GM12878 (cell line): ENCODE data around the gene HNF4A. TPM values are rescaled to one million over a fixed set of nuclear protein-coding genes. Genes with fewer than 3 reads are reported as not detected.

Experiments
- ATAC-seq: fragments of 200-7000 bp; cut with Tn5 transposase; 3 replicates; pipeline ENCODE4 v1.9.1; 2020; ENCODE audit warnings: mild to moderate bottlenecking, moderate library complexity
- BruUV-seq: library from RNA; stranded (reverse); fragments of 400-500 nt; replicated peaks from 2 replicates; lab custom pipeline; 2021; lab: Mats Ljungman, UMichigan
- CTCF ChIA-PET: fragments of 300-600 bp; sonication (Branson Sonifier 250); formaldehyde crosslinking; extraction: SDS; loops from one replicate; lab custom pipeline; 2021; ENCODE audit warnings: inconsistent platforms; lab: Yijun Ruan, JAX
- POLR2A ChIA-PET: fragments of 350-600 bp; formaldehyde crosslinking; extraction: SDS; loops from one replicate; lab custom pipeline; 2021; ENCODE audit warnings: inconsistent platforms; lab: Charles Lee
- RAD21 ChIA-PET: fragments of 300-600 bp; sonication (Branson Sonifier 250); formaldehyde crosslinking; loops from one replicate; lab custom pipeline; 2023; ENCODE audit warnings: antibody characterized with exemption; ENCODE audit not compliant: unreplicated experiment; lab: Charles Lee
- SMC1A ChIA-PET: fragments of 300-600 bp; sonication (Branson Sonifier 250); formaldehyde crosslinking; loops from one replicate; lab custom pipeline; 2023; ENCODE audit not compliant: unreplicated experiment, uncharacterized antibody; lab: Charles Lee
- DNase-seq: peaks from one replicate; pipeline ENCODE4 v3.0.0-alpha.2; 2011; ENCODE audit warnings: low read depth, low spot score
- FAIRE-seq: peaks from 3 replicates; lab custom pipeline; 2011; peaks lifted over from hg19 to GRCh38; lab: Jason Lieb, UNC
- H2AFZ ChIP-seq: 2 replicates; pipeline ENCODE4 v1.6.0; 2011; ENCODE audit warnings: low read depth, low read length, control low read depth; ENCODE audit not compliant: control insufficient read depth
- H3K27ac ChIP-seq: 2 replicates; pipeline ENCODE4 v1.5.1; 2011; ENCODE audit warnings: control low read depth; ENCODE audit not compliant: control insufficient read depth, insufficient read depth
- H3K27me3 ChIP-seq, 2 experiments: replicated peaks in 1 of 2; 2 replicates each; pipeline versions ENCODE4 v1.6.0 to v1.6.1; 2011; ENCODE audit warnings: low read length in 1 of 2; ENCODE audit not compliant: control insufficient read depth in 2 of 2, insufficient read depth in 2 of 2
- H3K36me3 ChIP-seq, 2 experiments: 2 replicates each; pipeline ENCODE4 v1.5.1; 2011; ENCODE audit warnings: low read length in 1 of 2; ENCODE audit not compliant: control insufficient read depth in 2 of 2, insufficient read depth in 2 of 2
- H3K4me1 ChIP-seq: 2 replicates; pipeline ENCODE4 v1.6.1; 2011; ENCODE audit warnings: mild to moderate bottlenecking, low read length, moderate library complexity, mixed read lengths; ENCODE audit not compliant: control insufficient read depth, insufficient read depth
- H3K4me2 ChIP-seq: 2 replicates; pipeline ENCODE4 v1.6.0; 2011; ENCODE audit warnings: control low read depth; ENCODE audit not compliant: control insufficient read depth, insufficient read depth
- H3K4me3 ChIP-seq: fragments of 200-600 bp; sonication (generic); 2 replicates; pipeline ENCODE4 v1.5.1; 2016
- H3K79me2 ChIP-seq: 2 replicates; pipeline ENCODE4 v1.6.0; 2011; ENCODE audit warnings: low read length; ENCODE audit not compliant: control insufficient read depth, insufficient read depth
- H3K9ac ChIP-seq: 2 replicates; pipeline ENCODE4 v1.8.0; 2011; ENCODE audit warnings: low read length, control low read depth, mixed read lengths; ENCODE audit not compliant: control insufficient read depth, insufficient read depth
- H3K9me3 ChIP-seq: replicated peaks from 3 replicates; pipeline ENCODE4 v1.5.1; 2011; ENCODE audit warnings: mild to moderate bottlenecking, low read length; ENCODE audit not compliant: control insufficient read depth, insufficient read depth
- H4K20me1 ChIP-seq: 2 replicates; pipeline ENCODE4 v1.6.0; 2011; ENCODE audit not compliant: control insufficient read depth, insufficient read depth
- ATF2 ChIP-seq: IDR thresholded peaks from 2 replicates; pipeline ENCODE4 v1.6.1; 2012; ENCODE audit warnings: low read length, inconsistent platforms
- ATF7 ChIP-seq: fragments of 450-650 bp; IDR thresholded peaks from 2 replicates; pipeline ENCODE4 v1.6.1; 2016; ENCODE audit warnings: low read depth, mild to moderate bottlenecking
- CEBPB ChIP-seq, 2 experiments: fragments of 150-350 bp in 1 of 2; IDR thresholded peaks; 2 replicates each; pipeline ENCODE4 v1.6.1; 2012 to 2014; ENCODE audit warnings: low read depth in 2 of 2, low read length in 2 of 2, borderline replicate concordance in 1 of 2, inconsistent platforms in 1 of 2
- CHD4 ChIP-seq: fragments of 200-600 bp; sonication (generic); IDR thresholded peaks from 2 replicates; pipeline ENCODE4 v1.6.1; 2016; ENCODE audit warnings: mild to moderate bottlenecking
- EGR1 ChIP-seq, 2 experiments: IDR thresholded peaks; 1 replicate in 1 of 2; 2 replicates in 1 of 2; pipeline ENCODE4 v1.6.1; 2011 to 2012; ENCODE audit warnings: low read depth in 2 of 2, low read length in 2 of 2, borderline replicate concordance in 1 of 2, mild to moderate bottlenecking in 1 of 2, moderate library complexity in 1 of 2
- ETV6 ChIP-seq, 2 experiments: fragments of 450-650 bp in 1 of 2; IDR thresholded peaks in 1 of 2; conservative IDR thresholded peaks in 1 of 2; 2 replicates each; pipeline ENCODE4 v1.6.1; 2014; ENCODE audit warnings: antibody characterized with exemption in 1 of 2, borderline replicate concordance in 1 of 2, low read depth in 1 of 2, mild to moderate bottlenecking in 1 of 2, moderate library complexity in 1 of 2
- EZH2 ChIP-seq: IDR thresholded peaks from 2 replicates; pipeline ENCODE4 v1.6.1; 2012; ENCODE audit warnings: low read depth, mild to moderate bottlenecking, control low read depth, inconsistent platforms, low read length, borderline replicate concordance; ENCODE audit not compliant: control insufficient read depth
- IKZF2 ChIP-seq, 2 experiments: fragments of 450-650 bp; IDR thresholded peaks; 2 replicates each; pipeline ENCODE4 v1.6.1; 2017; ENCODE audit warnings: mild to moderate bottlenecking in 2 of 2, moderate library complexity in 2 of 2
- JUNB ChIP-seq: IDR thresholded peaks from 2 replicates; pipeline ENCODE4 v1.6.1; 2016; ENCODE audit warnings: antibody characterized with exemption, mild to moderate bottlenecking
- MLLT1 ChIP-seq: fragments of 450-650 bp; IDR thresholded peaks from 2 replicates; pipeline ENCODE4 v1.6.1; 2016; ENCODE audit warnings: mild to moderate bottlenecking
- NBN ChIP-seq: fragments of 450-650 bp; IDR thresholded peaks from 2 replicates; pipeline ENCODE4 v1.6.1; 2016
- NFYB ChIP-seq: IDR thresholded peaks from 2 replicates; pipeline ENCODE4 v1.6.1; 2011; ENCODE audit warnings: low read depth, mild to moderate bottlenecking, low read length, improper control_type of control experiment, moderate library complexity; ENCODE audit not compliant: insufficient read depth
- PAX8 ChIP-seq: fragments of 450-650 bp; IDR thresholded peaks from 2 replicates; pipeline ENCODE4 v1.6.1; 2017; ENCODE audit warnings: mild to moderate bottlenecking, moderate library complexity
- PBX3 ChIP-seq: IDR thresholded peaks from 2 replicates; pipeline ENCODE4 v1.6.1; 2011; ENCODE audit warnings: mild to moderate bottlenecking, low read depth, low read length, moderate library complexity; ENCODE audit not compliant: insufficient replicate concordance
- SIX5 ChIP-seq: IDR thresholded peaks from 2 replicates; pipeline ENCODE4 v1.6.1; 2011; ENCODE audit warnings: mild to moderate bottlenecking, low read depth, low read length, moderate library complexity; ENCODE audit not compliant: severe bottlenecking
- YY1 ChIP-seq: IDR thresholded peaks from 2 replicates; pipeline ENCODE4 v1.6.1; 2011; ENCODE audit warnings: low read depth, mild to moderate bottlenecking, low read length
- ZNF622 ChIP-seq: fragments of 450-650 bp; IDR thresholded peaks from 2 replicates; pipeline ENCODE4 v1.6.1; 2017; ENCODE audit warnings: mild to moderate bottlenecking, inconsistent platforms
- ZSCAN29 ChIP-seq: fragments of 450-650 bp; IDR thresholded peaks from 2 replicates; pipeline ENCODE4 v1.6.1; 2017; ENCODE audit warnings: mild to moderate bottlenecking, moderate library complexity
- WGBS: methylation state at CpG from one replicate; pipeline ENCODE4 v1.1.6; 2016; ENCODE audit warnings: low lambda C conversion rate; ENCODE audit not compliant: insufficient replicate concordance, insufficient coverage; ENCODE audit errors: missing lambda C conversion rate; 5-methylcytosine and 5-hydroxymethylcytosine counted together
- in situ Hi-C: fragments of 300-500 bp; cut with MboI; formaldehyde crosslinking; loops from 9 replicates; pipeline ENCODE4 v1.14.3; 2018; ENCODE audit warnings: mixed read lengths
- intact Hi-C: fragments of 100-400 bp; cut with micrococcal nuclease; formaldehyde crosslinking; loops from one replicate; pipeline ENCODE4 v1.14.2; 2022; ENCODE audit not compliant: unreplicated experiment
- polyA plus RNA-seq, 11 experiments: library from polyadenylated mRNA; depleted of rRNA in 4 of 11; unstranded in 6 of 11; stranded (reverse) in 5 of 11; fragments of >200 nt; fragmentation: Nextera tagmentation in 4 of 11; fragmentation: Illumina TruSeq in 1 of 11; extraction: Ambion mirVana in 4 of 11; extraction: Trizol in 1 of 11; gene quantifications; 1 replicate in 1 of 11; 2 replicates in 10 of 11; pipeline versions ENCODE4 v1.2.1 to v1.2.3, GENCODE V29; 2011 to 2016; ENCODE audit warnings: inconsistent platforms in 2 of 11, missing spikeins in 2 of 11, low read depth in 1 of 11
- total RNA-seq, 4 experiments: library from RNA; depleted of rRNA in 3 of 4; stranded (reverse); fragments of >200 nt in 3 of 4; fragmentation: Illumina TruSeq in 1 of 4; extraction: Trizol in 1 of 4; gene quantifications; 2 replicates each; pipeline versions ENCODE4 v1.2.1 to v1.2.3, GENCODE V29; 2013 to 2021

Gene HNF4A
- total and polyA plus RNA-seq, 10 of the 15 experiments (the other 5 are each of a cell fraction or from before 2014, with no cell fraction given): 0.21 TPM; not detected in 9

- CTCF ChIA-PET: interaction anchor here (2.0 kb wide), 2 partner anchors 44 to 206 kb away, joined by 11 to 15 read pairs; partner anchors contain the start of gene SERINC3
- RAD21 ChIA-PET: interaction anchor here (1.4 kb wide), 1 partner anchor 169 kb away, joined by 3 read pairs; no protein-coding TSS in a partner anchor
- 92% methylated on average over 3 of the region's 3 CpGs for WGBS
- no peak for TF ChIP-seq ETV6 (conservative IDR thresholded peaks at IDR 0.05 in 1 of 2, IDR thresholded peaks at IDR 0.05 in 1 of 2; ENCODE audit: borderline replicate concordance in 1 of 2, low read depth in 1 of 2)
- no peak for TF ChIP-seq CEBPB (IDR thresholded peaks at IDR 0.05; ENCODE audit: borderline replicate concordance in 1 of 2, low read depth in 2 of 2, low read length in 2 of 2)
- no peak for TF ChIP-seq ZSCAN29
- TF ChIP-seq YY1: no peak
- TF ChIP-seq ZNF622: no peak
- TF ChIP-seq IKZF2 (IDR thresholded peaks at IDR 0.05): no peak
- no peak for TF ChIP-seq SIX5
- no peak for TF ChIP-seq MLLT1
- no peak for TF ChIP-seq ATF7
- TF ChIP-seq CHD4: no peak
- TF ChIP-seq NBN: no peak
- no peak for TF ChIP-seq JUNB
- TF ChIP-seq ATF2: no peak
- TF ChIP-seq EGR1 (IDR thresholded peaks at IDR 0.05; ENCODE audit: borderline replicate concordance in 1 of 2, low read depth in 2 of 2, low read length in 2 of 2): no peak
- TF ChIP-seq PBX3: no peak
- no peak for TF ChIP-seq EZH2
- TF ChIP-seq NFYB: no peak
- TF ChIP-seq PAX8: no peak
Measured at GRCh38 chr20:44477151-44477550, 121.7 kb downstream of the HNF4A start.

More at GRCh38 chr20:44477151-44477550, 121.7 kb downstream of the HNF4A start:
- intact Hi-C loops (loop anchor here (5.0 kb wide), 2 partner anchors 110 to 135 kb away; no protein-coding TSS in a partner anchor), in situ Hi-C loops (no loop called here)
- Histone ChIP-seq H3K4me3 (peak overlapping the region; percentile 75; the same call in 1 of the 2 replicates), H4K20me1 (no peaks in the 10 kb centered on the region), H3K9me3 (no peaks in the 10 kb centered on the region), H3K4me1 (no peaks in the 10 kb centered on the region; the same call in 1 of the 2 replicates), H3K9ac (no peak overlapping the region; the same call in 1 of the 2 replicates), H3K4me2 (peak overlapping the region; percentile 91), H3K79me2 (peaks cover 15% of the 10 kb centered on the region), H2AFZ (no peak overlapping the region), H3K27me3 (no peaks in the 10 kb centered on the region), H3K36me3 (peaks cover 0 to 3% of the 10 kb centered on the region in 2 experiments; a peak in 3 of 4 replicates), H3K27ac (no peak overlapping the region)
- FAIRE-seq: no peak
- ChIA-PET POLR2A (no interaction called here), SMC1A (interaction anchor here (1.4 to 2.8 kb wide), 4 partner anchors 17 to 127 kb away, joined by 3 to 13 read pairs (median 6); no protein-coding TSS in a partner anchor)
- DNase-seq: no peak
- no TSS peak for BruUV-seq
- no peak for ATAC-seq
